ENCODE results near the gene CPNE4. TPM values are rescaled to one million over a fixed set of nuclear protein-coding genes. Genes with fewer than 3 reads are reported as not detected.

The CPNE4 gene
- total RNA-seq, 1 experiment from 2014 or later = 1.9 TPM

DNA sequence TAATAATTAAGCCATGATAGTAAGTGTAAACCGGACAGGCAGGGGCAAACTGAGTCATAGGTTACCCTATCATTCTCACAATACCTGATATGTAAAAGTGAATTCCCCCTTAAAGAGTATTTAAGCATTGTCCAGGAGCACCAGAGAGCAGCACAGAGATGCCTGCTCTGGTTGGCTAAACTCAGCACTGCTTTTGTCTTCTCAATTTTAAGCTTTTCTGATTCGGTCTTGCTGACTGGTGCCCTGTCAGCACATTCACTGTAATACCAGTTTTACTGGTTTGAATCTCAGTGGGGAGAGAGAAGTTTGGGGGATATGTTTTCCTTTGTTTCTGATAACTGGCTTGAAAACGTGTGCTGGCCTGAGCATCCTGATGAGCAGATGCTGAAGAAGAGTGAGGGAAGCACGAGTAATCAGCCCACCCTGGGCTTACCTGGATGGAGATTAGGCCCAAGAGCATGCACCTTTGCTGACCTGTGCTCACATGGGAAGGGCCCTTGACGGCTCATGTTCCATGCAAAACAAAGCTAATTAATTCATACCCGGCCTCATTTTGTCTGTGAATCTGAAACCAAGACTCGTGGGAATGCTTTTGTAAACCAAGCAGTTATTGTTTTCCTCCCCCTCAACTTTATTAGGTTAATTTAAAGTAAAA lies 323.6 kb downstream of the CPNE4 start:
- Histone ChIP-seq H3T11ph (ENCODE audit: low read length) (no peak overlapping the region), H3K27me3 (ENCODE audit: insufficient read depth, low read length) (no peaks in the 10 kb centered on the region), H3K9me3 (ENCODE audit: control insufficient read depth, low read depth, low read length) (no peaks in the 10 kb centered on the region), H4K91ac (ENCODE audit: insufficient read length, low read depth, low read length) (no peak overlapping the region), H3K9ac (ENCODE audit: extremely low read depth, insufficient read length, low read length) (no peak overlapping the region), H3K23me2 (ENCODE audit: insufficient read length, low read depth, low read length, poor library complexity, severe bottlenecking) (no peaks in the 10 kb centered on the region), H3K4me2 (ENCODE audit: insufficient read depth, insufficient read length, low read length) (no peak overlapping the region), H3K4me1 (ENCODE audit: insufficient read depth, low read length) (peaks cover 3% of the 10 kb centered on the region; the same call in 1 of the 2 replicates), H3K79me1 (ENCODE audit: insufficient read depth, low read depth, low read length, poor library complexity, severe bottlenecking) (no peaks in the 10 kb centered on the region), H3K14ac (ENCODE audit: insufficient read depth, low read length) (no peak overlapping the region), H2BK120ac (ENCODE audit: low read depth, low read length, poor library complexity, severe bottlenecking) (no peak overlapping the region), H4K8ac (replicated peaks; ENCODE audit: insufficient read length, low read depth, low read length) (no peak overlapping the region), H4K5ac (ENCODE audit: insufficient read length, low read depth, low read length) (no peak overlapping the region), H2AK5ac (ENCODE audit: insufficient read length, low read length) (no peak overlapping the region), H3K27ac (ENCODE audit: insufficient read length, low read depth, low read length) (no peak overlapping the region), H2AFZ (ENCODE audit: low read length) (no peak overlapping the region), H2BK5ac (ENCODE audit: insufficient read length, low read length) (no peak overlapping the region), H2BK15ac (ENCODE audit: low read depth, low read length) (no peak overlapping the region), H2BK12ac (ENCODE audit: insufficient read length, low read depth, low read length) (no peak overlapping the region), H3K18ac (ENCODE audit: insufficient read length, low read depth, low read length) (no peak overlapping the region), H3K79me2 (ENCODE audit: insufficient read depth, low read length) (no peaks in the 10 kb centered on the region), H3K56ac (ENCODE audit: insufficient read length, low read depth, low read length) (no peak overlapping the region), H3K4ac (ENCODE audit: low read depth, low read length) (no peak overlapping the region), H4K20me1 (ENCODE audit: control insufficient read depth, insufficient read depth, insufficient read length) (no peaks in the 10 kb centered on the region), H2BK20ac (ENCODE audit: low read depth, low read length, poor library complexity, severe bottlenecking) (no peak overlapping the region), H3K23ac (ENCODE audit: insufficient read length, low read depth, low read length) (no peak overlapping the region)
- Mint-ChIP-seq H3K36me3 (ENCODE audit: insufficient read depth in 1 of 3, low read depth in 3 of 3) (no peaks in the 10 kb centered on the region; a peak in 1 of 7 replicates), H3K4me1 (peaks cover 11 to 14% of the 10 kb centered on the region in 2 experiments), H3K9me3 (peaks cover 2 to 3% of the 10 kb centered on the region in 2 experiments; a peak in 2 of 5 replicates), H3K27me3 (ENCODE audit: low read depth) (no peaks in the 10 kb centered on the region; the same call in none of the 2 replicates), H3K4me3 (no peak overlapping the region), H3K27ac (peak overlapping the region in 2 of 3 experiments; percentile 66 to 69; a peak in 3 of 7 replicates)
- DNase-seq = peak; percentile 32
- TF ChIP-seq, protein P1, sequence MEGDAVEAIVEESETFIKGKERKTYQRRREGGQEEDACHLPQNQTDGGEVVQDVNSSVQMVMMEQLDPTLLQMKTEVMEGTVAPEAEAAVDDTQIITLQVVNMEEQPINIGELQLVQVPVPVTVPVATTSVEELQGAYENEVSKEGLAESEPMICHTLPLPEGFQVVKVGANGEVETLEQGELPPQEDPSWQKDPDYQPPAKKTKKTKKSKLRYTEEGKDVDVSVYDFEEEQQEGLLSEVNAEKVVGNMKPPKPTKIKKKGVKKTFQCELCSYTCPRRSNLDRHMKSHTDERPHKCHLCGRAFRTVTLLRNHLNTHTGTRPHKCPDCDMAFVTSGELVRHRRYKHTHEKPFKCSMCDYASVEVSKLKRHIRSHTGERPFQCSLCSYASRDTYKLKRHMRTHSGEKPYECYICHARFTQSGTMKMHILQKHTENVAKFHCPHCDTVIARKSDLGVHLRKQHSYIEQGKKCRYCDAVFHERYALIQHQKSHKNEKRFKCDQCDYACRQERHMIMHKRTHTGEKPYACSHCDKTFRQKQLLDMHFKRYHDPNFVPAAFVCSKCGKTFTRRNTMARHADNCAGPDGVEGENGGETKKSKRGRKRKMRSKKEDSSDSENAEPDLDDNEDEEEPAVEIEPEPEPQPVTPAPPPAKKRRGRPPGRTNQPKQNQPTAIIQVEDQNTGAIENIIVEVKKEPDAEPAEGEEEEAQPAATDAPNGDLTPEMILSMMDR (conservative IDR thresholded peaks at IDR 0.05) = no peak
- no CpG with 5 or more reads among the region's 7 CpGs for WGBS (ENCODE audit: extremely low coverage, insufficient read length, low lambda C conversion rate)
